Endodermal cell (in vitro differentiated cells): ENCODE results near the gene ARF6. TPM values are rescaled to one million over a fixed set of nuclear protein-coding genes. Genes with fewer than 3 reads are reported as not detected.

Experiments
- DNase-seq: peaks from one replicate; pipeline ENCODE4 v3.0.0-alpha.2; 2017
- H3K27ac ChIP-seq: 2 replicates; pipeline ENCODE4 v1.5.1; 2013; ENCODE audit warnings: mild to moderate bottlenecking, low read depth, low read length, moderate library complexity
- H3K27me3 ChIP-seq: 2 replicates; pipeline ENCODE4 v1.6.1; 2013; ENCODE audit warnings: mild to moderate bottlenecking, low read length, moderate library complexity; ENCODE audit not compliant: insufficient read depth, control insufficient read depth, poor library complexity, severe bottlenecking
- H3K36me3 ChIP-seq: 2 replicates; pipeline ENCODE4 v1.7.0; 2013; ENCODE audit warnings: mild to moderate bottlenecking, low read length, moderate library complexity; ENCODE audit not compliant: control insufficient read depth, insufficient read depth
- H3K4me1 ChIP-seq: one replicate; pipeline ENCODE4 v1.7.0; 2013; ENCODE audit warnings: low read length; ENCODE audit not compliant: control insufficient read depth, insufficient read depth
- H3K4me3 ChIP-seq: 2 replicates; pipeline ENCODE4 v1.5.1; 2013; ENCODE audit warnings: mild to moderate bottlenecking, low read length, moderate library complexity
- H3K9ac ChIP-seq: 2 replicates; pipeline ENCODE4 v1.6.1; 2013; ENCODE audit warnings: mild to moderate bottlenecking, low read length, moderate library complexity; ENCODE audit not compliant: poor library complexity, severe bottlenecking; ENCODE audit errors: extremely low read depth
- H3K9me3 ChIP-seq: 2 replicates; pipeline ENCODE4 v1.6.1; 2013; ENCODE audit warnings: mild to moderate bottlenecking, low read length, moderate library complexity; ENCODE audit not compliant: control insufficient read depth
- H3K27ac Mint-ChIP-seq: 2 replicates; pipeline ENCODE4 v1.8.0; 2020; ENCODE audit warnings: mixed read lengths
- H3K27me3 Mint-ChIP-seq: 2 replicates; pipeline ENCODE4 v1.8.0; 2021; ENCODE audit warnings: mild to moderate bottlenecking, mixed read lengths; ENCODE audit not compliant: insufficient read depth
- H3K36me3 Mint-ChIP-seq: 2 replicates; pipeline ENCODE4 v1.8.0; 2020; ENCODE audit warnings: low read depth, mixed read lengths
- H3K4me1 Mint-ChIP-seq: 2 replicates; pipeline ENCODE4 v1.8.0; 2020; ENCODE audit warnings: mixed read lengths
- H3K4me3 Mint-ChIP-seq: 2 replicates; pipeline ENCODE4 v1.8.0; 2020; ENCODE audit warnings: mild to moderate bottlenecking, moderate library complexity, mixed read lengths
- H3K9me3 Mint-ChIP-seq: 2 replicates; pipeline ENCODE4 v1.8.0; 2020; ENCODE audit warnings: mild to moderate bottlenecking, mixed read lengths
- CTCF ChIP-seq: fragments of 200-600 bp; sonication (generic); conservative IDR thresholded peaks from 2 replicates; pipeline ENCODE4 v1.5.0; 2021; ENCODE audit warnings: antibody characterized with exemption, mild to moderate bottlenecking
- WGBS, 2 experiments: methylation state at CpG; one replicate each; pipeline versions ENCODE4 v1.1.5 to v1.1.7; 2013; ENCODE audit warnings: missing lambda C conversion rate in 2 of 2, mixed read lengths in 1 of 2; ENCODE audit not compliant: insufficient coverage in 1 of 2, insufficient read length in 1 of 2; 5-methylcytosine and 5-hydroxymethylcytosine counted together
- total RNA-seq, 2 donors: library from RNA; stranded (reverse); fragmentation: NEBNext Ultra II Directional in 1 of 2; extraction: Animal tissue kit (Norgen Biotek cat#: 25700) in 1 of 2; gene quantifications; 2 replicates in 1 of 2; 3 replicates in 1 of 2; pipeline ENCODE4 v1.2.1, GENCODE V29; 2021

The ARF6 gene
- total RNA-seq, 2 donors from 2014 or later, result 45.2 to 46.7 TPM

- no peak overlapping the region for H3K27ac Mint-ChIP-seq
- H3K9ac ChIP-seq, result no peak overlapping the region
- H3K36me3 ChIP-seq, result no peaks in the 10 kb centered on the region
- no peaks in the 10 kb centered on the region for H3K9me3 ChIP-seq
- no peaks in the 10 kb centered on the region for H3K27me3 ChIP-seq
- no peak for DNase-seq
- no peak overlapping the region for H3K4me3 ChIP-seq
- peaks cover 20% of the 10 kb centered on the region for H3K9me3 Mint-ChIP-seq
- H3K36me3 Mint-ChIP-seq, result no peaks in the 10 kb centered on the region
- no peaks in the 10 kb centered on the region for H3K4me1 Mint-ChIP-seq
- H3K27ac ChIP-seq, result no peak overlapping the region
- H3K4me3 Mint-ChIP-seq, result no peak overlapping the region
- no peak for TF ChIP-seq CTCF
- 79 to 100% methylated on average over 1 of the region's 4 CpGs for WGBS, 2 experiments
- H3K27me3 Mint-ChIP-seq, result no peaks in the 10 kb centered on the region
- H3K4me1 ChIP-seq, result no peaks in the 10 kb centered on the region
Measured at GRCh38 chr14:49933128-49933527, 40.2 kb downstream of the ARF6 start.

GRCh38 chr14:49933704-49934103 lies 40.8 kb downstream of the ARF6 start:
- WGBS, 2 experiments, result 69 to 84% methylated on average over 3 to 5 of the region's 5 CpGs

GRCh38 chr14:49934646-49935045 lies 41.8 kb downstream of the ARF6 start:
- no peak for TF ChIP-seq CTCF
- no peaks in the 10 kb centered on the region for H3K27me3 Mint-ChIP-seq
- no peaks in the 10 kb centered on the region for H3K36me3 ChIP-seq
- no peak for DNase-seq
- no peak overlapping the region for H3K27ac Mint-ChIP-seq
- H3K9ac ChIP-seq, result no peak overlapping the region
- no peak overlapping the region for H3K4me3 Mint-ChIP-seq
- no peaks in the 10 kb centered on the region for H3K9me3 ChIP-seq
- H3K4me1 Mint-ChIP-seq, result no peaks in the 10 kb centered on the region
- H3K4me1 ChIP-seq, result no peaks in the 10 kb centered on the region
- peaks cover 33% of the 10 kb centered on the region for H3K9me3 Mint-ChIP-seq
- H3K27me3 ChIP-seq, result no peaks in the 10 kb centered on the region
- no peak overlapping the region for H3K4me3 ChIP-seq
- no peak overlapping the region for H3K27ac ChIP-seq
- H3K36me3 Mint-ChIP-seq, result peaks cover 2% of the 10 kb centered on the region

More at GRCh38 chr14:49933704-49934103, 40.8 kb downstream of the ARF6 start:
- TF ChIP-seq CTCF, result no peak
- Mint-ChIP-seq H3K36me3 (no peaks in the 10 kb centered on the region), H3K4me1 (no peaks in the 10 kb centered on the region), H3K27ac (no peak overlapping the region), H3K4me3 (no peak overlapping the region), H3K27me3 (no peaks in the 10 kb centered on the region), H3K9me3 (peaks cover 26% of the 10 kb centered on the region)
- no peak for DNase-seq
- Histone ChIP-seq H3K27ac (no peak overlapping the region), H3K4me3 (no peak overlapping the region), H3K9ac (no peak overlapping the region), H3K36me3 (no peaks in the 10 kb centered on the region), H3K27me3 (no peaks in the 10 kb centered on the region), H3K9me3 (no peaks in the 10 kb centered on the region), H3K4me1 (no peaks in the 10 kb centered on the region)
